Muscle of arm (tissue), 14 donors: ENCODE measurements around the gene TICAM1. TPM values are rescaled to one million over a fixed set of nuclear protein-coding genes. Genes with fewer than 3 reads are reported as not detected.
"Not testable (repeated sequence)": the region's sequence is repeated elsewhere in the genome, so short reads cannot be mapped to it uniquely, and the experiment has no call there.

ENCODE experiments used
- DNase-seq: peaks from one replicate; pipeline ENCODE4 v3.0.0-alpha.2; 2013
- long read RNA-seq, 11 donors: transcript quantifications; one replicate each; lab custom pipeline, GENCODE V29; 2026
- polyA plus RNA-seq, 12 donors: library from polyadenylated mRNA; unstranded; fragments of 120-200 nt; gene quantifications; one replicate each; pipeline ENCODE4 v1.2.1, GENCODE V29; 2013; ENCODE audit not compliant: insufficient read length in 12 of 12

TICAM1 gene
- 10 to 100 TPM in 1 of 12 donors, 1 to 10 TPM in 10, not detected in 1; 3.2 to 13.4 (median 4.4) TPM for polyA plus RNA-seq
- long read RNA-seq, donor 1, transcript TICAM1-201 (2 exons, 2,676 nt), result major isoform, 6 of 6 reads
- long read RNA-seq, donor 1, partial matches to known transcripts, result 0 of 6 reads
- long read RNA-seq, donor 1, other reads (novel, unspliced or antisense), result 0 of 6 reads
- long read RNA-seq, donor 2, partial matches to known transcripts, result 0 of 2 reads
- long read RNA-seq, donor 2, other reads (novel, unspliced or antisense), result 0 of 2 reads
- long read RNA-seq, donor 3, partial matches to known transcripts, result 0 of 2 reads
- long read RNA-seq, donor 3, other reads (novel, unspliced or antisense), result 0 of 2 reads
- long read RNA-seq, donor 4, partial matches to known transcripts, result 0 of 1 reads
- long read RNA-seq, donor 4, other reads (novel, unspliced or antisense), result 0 of 1 reads
- long read RNA-seq, donor 5, partial matches to known transcripts, result 0 of 1 reads
- long read RNA-seq, donor 5, other reads (novel, unspliced or antisense), result 0 of 1 reads
- long read RNA-seq, donor 6, partial matches to known transcripts, result 0 of 1 reads
- long read RNA-seq, donor 6, other reads (novel, unspliced or antisense), result 0 of 1 reads
- long read RNA-seq, donor 7, result 0 reads
- long read RNA-seq, donor 8, partial matches to known transcripts, result 0 of 2 reads
- long read RNA-seq, donor 8, other reads (novel, unspliced or antisense), result 0 of 2 reads
- long read RNA-seq, donor 9, partial matches to known transcripts, result 0 of 1 reads
- long read RNA-seq, donor 9, other reads (novel, unspliced or antisense), result 0 of 1 reads
- long read RNA-seq, donor 10, partial matches to known transcripts, result 0 of 3 reads
- long read RNA-seq, donor 10, other reads (novel, unspliced or antisense), result 0 of 3 reads
- long read RNA-seq, donor 11, partial matches to known transcripts, result 0 of 4 reads
- long read RNA-seq, donor 11, other reads (novel, unspliced or antisense), result 0 of 4 reads

DNA sequence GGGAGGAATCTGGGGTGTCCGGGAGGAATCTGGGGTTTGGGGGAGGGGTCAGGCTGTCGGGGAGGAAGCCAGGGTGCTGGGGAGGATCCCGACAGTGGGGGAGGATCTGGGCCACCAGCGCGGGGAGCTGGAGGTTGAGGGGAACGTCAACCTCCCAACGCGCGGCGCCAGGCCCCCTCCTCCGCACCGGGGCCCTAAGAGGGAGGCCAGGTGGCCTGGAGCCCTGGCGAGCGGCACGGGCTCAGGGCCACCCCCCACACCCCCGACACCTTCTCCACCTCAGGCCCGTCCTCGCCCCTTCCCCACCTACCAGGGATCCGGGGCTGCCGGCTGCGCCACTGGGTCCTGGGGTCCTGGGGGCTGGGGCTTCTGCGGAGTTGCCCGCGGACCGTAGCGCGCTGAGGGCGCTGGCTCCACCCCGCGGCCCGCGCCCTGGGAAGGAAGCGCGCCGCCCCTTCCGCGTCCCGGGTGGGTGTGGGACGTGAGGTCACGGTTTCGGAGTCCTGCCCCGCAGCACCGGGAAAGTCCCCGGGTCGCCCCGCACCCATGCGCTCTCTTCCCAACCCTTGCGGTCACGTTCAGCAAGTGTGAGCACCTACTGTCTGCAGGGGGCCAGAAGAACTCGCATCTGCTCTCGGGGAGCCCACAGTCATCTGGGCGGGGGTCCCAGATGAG lies at the start of gene TICAM1:
Gene TICAM1, minus strand, starts transcription at position 409 of the 675 bp plus-strand sequence. CDS start 13,335 bp downstream, outside the sequence.
- peak; percentile 72 for DNase-seq

DNA sequence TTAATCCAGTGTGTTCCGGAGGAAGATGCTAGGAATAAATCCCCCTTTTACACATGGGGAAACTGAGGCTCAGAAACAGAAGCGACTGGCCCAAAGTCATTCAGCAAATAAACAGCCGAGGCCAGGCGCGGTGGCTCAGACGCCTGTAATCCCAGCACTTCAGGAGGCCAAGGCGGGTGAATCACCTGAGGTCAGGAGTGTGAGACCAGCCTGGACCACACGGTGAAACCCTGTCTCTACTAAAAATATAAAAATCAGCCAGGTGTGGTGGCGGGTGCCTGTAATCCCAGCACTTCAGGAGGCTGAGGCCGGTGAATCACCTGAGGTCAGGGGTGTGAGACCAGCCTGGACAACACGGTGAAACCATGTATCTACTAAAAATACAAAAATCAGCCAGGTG lies 47.5 kb upstream of the TICAM1 start:
- DNase-seq, result no peak

DNA sequence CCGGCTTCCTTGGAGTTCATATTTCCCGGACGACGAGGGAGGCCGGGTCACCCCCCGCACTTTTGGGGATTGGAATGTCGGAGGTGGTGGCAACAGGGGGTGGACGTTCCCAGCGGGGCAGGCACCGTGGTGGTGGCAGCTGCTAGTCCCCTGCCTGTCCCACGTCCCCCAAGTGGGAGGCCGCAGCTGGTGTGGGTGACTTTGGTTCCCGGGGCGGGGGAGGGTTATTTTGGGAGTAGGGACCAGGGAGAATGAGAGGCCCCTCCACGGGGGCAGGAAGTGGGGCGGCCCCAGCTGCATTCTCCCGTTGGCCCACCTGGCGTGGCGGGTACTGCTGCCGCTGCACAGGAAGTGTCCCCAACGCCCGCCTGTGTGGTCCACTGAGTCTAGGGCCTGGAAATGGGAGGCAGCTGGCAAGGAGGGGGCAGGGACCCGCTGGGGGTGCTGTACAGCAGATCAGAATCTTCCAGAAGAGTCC lies 47.0 kb upstream of the TICAM1 start:
- DNase-seq, result peak; percentile 12

DNA sequence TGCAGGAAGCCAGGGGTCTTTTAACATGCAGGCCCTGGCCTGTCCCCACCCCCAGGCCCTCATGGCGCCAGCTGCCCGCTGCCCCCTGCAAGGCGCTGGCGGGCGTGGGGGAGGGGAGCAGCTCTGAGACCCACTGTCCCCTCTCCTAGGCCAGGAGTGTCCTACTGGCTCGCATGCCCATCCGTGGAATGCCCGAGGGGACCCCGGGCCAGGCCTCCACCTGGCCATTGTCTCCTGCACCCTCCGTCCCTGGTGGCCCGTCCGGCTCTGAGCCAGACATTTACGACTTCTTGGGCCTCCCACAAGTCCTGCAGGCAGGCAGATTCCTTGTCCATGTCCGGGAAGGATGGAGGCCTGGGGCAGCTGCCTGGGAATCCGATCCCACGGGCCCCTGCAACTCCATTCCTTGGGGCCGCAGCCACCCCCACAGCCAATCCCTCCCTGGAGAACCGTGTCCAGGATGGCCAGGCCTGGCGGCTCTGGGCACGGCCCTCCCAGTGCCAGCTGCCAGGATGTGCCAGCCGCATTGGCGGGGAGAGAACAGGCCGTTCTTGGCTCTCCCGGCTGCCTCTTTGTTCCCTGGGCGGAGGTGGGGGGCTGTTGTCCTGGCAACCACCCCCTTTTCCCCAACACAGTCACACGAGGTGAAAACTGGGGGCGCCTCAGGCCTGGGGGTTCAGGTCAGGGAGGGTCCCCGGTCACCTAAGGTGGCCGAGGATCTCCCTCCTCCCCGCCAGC lies 46.4 kb upstream of the TICAM1 start:
- peak; percentile 35 for DNase-seq

DNA sequence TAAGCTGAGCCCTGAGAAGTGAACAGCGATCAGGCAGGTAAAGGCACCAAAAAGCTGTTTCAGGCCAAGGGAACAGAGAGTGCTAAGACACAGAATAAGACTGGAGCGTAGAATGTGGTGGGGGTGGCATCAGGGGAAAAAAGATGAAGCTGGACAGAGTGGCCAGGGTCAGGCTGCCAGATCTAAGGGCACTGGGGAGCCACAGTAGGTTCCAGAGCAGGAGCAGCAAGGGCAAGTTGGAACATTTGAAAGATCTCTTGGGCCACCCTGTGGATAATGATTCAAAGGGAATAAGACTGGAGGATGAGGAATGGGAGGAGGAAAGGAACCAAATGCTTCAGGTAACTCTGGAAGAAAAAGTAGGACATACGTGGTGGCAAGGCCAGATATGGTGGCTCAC lies 42.4 kb upstream of the TICAM1 start:
- DNase-seq, result no peak

DNA sequence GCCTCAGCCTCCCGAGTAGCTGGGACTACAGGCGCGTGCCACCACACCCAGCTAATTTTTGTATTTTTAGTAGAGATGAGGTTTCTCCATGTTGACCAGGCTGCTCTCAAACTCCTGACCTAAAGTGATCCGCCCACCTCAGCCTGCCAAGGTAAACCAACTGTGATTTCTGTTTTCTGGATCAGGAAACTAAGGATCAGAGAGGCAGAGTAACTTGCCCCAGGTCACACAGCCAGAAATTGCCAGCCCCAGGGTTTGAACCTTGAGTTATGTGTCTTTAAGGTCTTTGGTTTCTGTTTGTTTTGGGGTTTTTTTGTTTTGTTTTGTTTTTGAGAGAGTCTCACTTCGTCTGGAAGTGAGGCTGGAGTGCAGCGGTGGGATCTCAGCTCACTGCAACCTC lies 40.2 kb upstream of the TICAM1 start:
- no peak for DNase-seq

DNA sequence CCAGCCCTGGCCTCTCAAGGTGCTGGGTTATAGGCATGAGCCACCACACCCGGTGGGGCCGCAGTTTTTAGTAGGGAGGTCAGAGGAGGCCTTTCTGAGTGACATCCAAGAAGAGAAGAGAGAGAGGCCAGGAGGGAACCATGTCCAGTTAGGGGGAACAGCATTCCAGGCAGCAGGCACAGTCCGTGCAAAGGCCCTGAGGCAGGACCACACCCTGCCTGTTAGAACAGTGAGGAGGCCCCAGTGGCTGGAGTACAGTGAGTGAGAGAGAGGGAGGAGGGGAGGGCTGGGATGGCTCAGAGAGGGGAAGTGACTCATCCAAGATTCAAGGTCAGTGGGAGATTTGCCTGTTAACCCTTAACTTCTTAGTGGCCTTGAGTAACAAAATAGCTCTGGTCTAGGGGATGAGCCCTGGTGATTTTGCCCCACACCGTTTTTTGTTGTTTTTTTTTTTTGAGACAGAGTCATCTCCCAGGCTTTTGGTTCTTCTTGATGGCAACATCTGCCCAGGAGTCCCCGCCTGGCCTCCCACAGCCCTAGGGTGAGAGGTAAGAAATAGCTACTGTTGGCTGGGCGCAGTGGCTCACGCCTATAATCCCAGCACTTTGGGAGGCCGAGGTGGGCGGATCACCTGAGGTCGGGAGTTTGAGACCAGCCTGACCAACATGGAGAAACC lies 38.7 kb upstream of the TICAM1 start:
- no peak for DNase-seq

DNA sequence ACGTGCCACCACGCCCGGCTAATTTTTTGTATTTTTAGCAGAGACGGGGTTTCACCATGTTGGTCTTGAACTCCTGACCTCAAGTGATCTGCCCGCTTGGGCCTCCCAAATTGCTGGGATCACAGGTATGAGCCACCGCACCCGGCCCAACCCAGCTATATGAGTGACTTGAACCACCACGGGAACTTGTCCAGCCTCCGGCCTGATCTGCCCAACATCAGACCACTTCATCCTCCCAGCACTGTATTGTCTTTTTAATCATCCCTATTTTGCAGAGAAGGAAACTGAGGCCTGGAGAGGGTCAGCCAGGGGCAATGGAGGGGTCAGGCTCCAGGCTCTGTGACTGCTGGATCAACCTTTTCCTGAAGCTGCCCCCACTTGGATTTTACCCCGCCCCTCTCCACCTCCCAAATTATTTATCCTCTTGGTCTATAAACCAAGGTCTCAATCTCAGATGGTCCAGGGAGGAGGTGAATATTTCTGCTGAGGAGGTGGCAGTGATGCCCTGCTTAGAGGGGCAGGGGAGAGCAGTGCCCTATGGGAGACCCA lies 36.8 kb upstream of the TICAM1 start:
- DNase-seq, result no peak

DNA sequence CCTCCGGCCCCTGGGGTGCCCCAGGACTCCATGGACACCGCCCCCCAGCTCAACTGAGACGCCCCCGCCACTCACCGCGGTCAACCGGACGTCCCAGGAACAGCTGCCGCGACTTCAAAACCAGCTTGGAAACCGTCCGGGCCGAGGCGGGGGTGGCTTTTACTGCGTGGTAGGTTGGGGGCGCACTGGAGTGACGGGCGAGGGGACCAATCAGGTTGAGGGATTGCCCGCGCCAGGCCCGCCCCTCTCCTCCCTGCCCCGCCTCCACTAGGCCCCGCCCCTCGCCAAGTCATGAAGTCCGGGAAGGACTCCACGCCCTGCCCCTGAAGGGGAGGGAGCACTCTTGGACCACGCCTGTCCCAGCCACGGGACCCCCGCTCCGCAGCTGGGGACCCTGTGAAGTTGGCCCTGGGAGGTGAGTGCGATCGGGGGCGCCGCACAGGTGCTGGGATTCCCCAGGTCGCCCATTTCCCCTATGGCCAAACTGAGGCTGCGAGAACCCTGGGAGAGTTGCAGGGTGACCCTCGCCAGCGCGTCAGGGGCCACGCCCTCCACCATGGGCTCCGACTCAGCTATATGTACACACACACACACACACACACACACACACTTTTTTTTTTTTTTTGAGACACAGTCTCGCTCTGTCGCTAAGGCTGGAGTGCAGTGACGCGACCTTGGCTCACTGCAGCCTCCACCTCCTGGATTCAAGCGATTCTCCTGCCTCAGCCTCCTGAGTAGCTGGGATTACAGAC lies 36.2 kb upstream of the TICAM1 start, which contains the start of gene PLIN3:
Gene PLIN3, minus strand, starts transcription at position 134 of the 752 bp plus-strand sequence. CDS start 6,273 bp downstream, outside the sequence.
- DNase-seq, result peak; percentile 96

DNA sequence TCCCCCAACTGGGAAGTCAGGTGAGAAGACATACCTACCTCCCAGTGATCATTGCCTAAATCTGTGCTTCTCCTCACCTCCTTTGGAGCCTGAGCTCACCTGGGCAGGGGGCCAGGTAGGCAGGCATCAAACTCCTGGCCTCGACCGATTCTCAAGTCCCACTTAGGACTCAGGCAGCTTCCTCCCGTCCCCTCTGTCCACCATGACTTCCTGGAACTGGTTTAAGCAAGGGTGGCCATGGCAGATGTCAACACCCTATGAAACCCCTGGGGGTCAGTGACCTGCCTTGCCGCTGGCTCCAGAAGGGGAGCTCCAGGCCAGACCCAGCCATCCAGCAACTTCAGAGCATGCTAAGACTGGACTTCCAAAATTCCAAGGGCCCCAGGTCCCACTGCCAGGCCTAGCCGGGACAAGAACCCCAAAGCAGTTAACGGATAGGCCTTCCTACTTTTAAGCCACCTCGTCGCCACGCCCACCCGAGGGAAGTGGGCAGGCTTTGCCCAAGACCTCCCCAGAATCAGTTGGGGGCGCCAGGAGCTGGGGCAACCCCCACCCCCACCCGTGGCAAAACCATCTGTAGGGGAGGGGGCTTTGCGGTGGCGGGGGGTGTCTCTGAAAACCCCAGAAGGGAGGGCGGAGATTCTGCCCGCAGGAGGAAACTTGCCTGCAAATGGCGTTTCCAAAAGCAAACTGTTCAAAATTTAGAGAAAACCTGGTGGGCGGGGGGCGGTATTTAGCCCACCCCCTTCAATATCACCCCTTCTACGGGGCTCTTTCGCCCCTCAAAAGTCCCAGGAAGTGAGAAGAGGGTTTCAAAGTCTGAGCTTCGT lies 35.3 kb upstream of the TICAM1 start:
- peak; percentile 55 for DNase-seq

DNA sequence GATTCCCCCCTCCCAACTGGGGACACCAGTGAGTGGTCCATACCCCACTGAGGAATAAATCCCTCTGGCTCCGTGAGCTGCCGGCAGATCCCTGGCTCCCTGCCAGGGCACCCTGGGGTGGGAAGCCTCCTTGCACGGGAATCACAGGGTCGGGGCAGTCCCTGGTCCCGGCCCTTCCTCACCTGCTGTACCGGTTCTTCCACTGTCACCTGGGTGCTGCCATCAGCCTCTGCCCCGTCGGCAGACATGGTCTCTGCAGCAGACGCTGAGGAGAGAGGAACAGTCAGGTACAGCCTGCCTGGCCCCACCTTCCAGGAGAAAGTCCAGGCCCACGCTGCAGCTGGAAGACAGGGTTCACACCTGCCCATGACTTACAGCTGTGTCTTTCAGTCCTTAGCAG lies 29.6 kb upstream of the TICAM1 start:
- no peak for DNase-seq

DNA sequence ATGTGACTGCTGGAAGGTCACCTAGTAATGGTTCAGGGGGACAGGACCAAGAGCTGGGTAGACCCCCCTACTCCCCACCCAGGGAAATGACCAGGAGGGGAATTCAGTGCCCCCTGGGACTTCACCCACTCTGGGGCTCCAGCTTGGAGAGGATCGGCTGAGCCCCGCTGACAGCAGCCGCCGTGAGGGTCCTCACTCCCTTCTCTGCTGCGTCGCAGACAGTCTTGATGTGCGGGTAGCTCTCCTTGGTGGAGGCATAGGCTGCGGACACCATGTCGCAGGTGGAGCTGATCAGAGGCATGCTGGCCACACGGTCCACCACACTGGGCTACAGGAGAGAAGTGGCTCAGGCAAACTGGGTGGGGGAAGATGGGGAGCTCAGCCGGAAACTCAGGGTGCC lies 28.2 kb upstream of the TICAM1 start:
- no peak for DNase-seq

DNA sequence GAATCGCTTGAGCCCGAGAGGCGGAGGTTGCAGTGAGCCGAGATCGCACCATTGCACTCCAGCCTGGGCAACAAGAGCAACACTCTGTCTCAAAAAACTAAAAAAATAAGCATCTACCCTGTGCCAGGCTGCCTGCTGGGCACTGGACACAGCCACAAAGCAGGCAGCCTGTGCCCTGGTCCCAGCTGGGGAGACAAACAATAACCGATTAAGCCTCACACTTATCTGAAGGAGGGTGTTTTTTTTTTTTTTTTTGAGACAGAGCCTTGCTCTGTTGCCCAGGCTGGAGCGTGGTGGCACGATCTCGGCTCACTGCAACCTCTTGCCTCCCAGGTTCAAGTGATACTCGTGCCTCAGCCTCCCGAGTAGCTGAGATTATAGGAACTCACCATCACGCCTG lies 25.0 kb upstream of the TICAM1 start:
- DNase-seq, result not testable (repeated sequence)

DNA sequence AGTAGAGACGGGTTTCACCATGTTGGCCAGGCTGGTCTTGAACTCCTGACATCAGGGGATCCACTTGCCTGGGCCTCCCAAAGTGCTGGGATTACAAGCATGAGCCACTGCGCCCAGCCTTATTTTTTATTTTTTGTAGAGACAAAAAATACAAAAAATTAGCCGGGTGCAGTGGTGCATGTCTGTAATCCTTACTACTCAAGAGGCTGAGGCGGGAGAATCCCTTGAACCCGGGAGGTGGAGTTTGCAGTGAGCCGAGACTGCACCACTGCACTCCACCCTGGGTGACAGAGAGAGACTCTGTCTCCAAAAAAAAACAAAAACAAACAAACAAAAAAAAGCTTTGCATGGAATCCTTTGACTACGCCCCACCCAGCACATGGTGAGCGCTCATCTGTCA lies 22.0 kb upstream of the TICAM1 start:
- not testable (repeated sequence) for DNase-seq

DNA sequence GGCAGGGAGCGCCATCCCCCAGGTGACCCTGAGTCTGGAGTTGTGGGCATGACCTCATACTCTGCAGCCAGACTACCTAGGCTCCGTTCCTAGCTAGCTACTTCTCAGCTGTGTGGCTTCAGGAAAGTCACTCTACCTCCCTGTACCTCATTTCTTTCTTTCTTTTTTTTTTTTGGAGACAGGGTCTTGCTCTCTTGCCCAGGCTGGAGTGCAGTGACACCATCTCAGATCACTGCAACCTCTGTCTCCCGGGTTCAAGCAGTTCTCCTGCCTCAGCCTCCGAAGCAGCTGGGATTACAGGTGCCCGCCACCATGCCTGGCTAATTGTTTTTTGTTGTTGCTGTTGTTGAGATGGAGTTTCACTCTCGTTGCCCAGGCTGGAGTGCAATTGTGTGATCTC lies 21.0 kb upstream of the TICAM1 start:
- no peak for DNase-seq

DNA sequence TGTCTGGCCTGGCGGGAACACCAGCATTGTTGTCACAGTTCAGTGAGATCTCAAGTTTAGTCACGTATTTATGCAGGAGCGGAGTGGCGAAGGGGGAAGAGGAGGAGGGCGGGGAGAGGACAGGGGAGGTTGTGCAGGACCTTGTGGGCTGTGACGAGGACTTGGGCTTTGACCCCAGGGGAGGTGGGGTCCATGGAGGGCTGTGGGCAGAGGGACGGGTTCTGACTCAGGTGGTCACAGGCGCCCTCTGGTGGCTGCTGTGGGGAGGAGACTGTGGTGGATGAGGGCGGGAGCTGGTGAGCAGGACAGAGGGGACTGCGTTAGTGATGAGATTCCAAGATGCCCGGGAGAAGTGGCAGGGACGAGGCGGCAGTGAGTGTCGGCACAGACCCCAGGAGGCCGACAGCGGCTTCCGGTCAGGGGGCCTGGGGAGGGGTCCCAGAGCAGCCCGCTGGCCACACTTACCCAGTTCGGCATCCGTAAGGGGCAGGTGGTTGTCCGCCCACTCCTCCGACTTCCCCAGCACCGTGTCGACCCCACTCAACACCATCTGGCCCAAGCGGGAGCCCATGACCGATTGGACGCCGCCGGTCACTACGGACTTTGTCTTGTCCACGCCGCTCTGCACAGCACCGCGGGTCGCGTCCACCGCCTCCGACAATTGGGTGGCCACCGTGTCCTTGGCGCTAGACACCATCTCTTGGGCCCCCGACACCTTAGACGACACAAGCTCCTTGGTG lies 20.2 kb upstream of the TICAM1 start:
- peak; percentile 51 for DNase-seq

DNA sequence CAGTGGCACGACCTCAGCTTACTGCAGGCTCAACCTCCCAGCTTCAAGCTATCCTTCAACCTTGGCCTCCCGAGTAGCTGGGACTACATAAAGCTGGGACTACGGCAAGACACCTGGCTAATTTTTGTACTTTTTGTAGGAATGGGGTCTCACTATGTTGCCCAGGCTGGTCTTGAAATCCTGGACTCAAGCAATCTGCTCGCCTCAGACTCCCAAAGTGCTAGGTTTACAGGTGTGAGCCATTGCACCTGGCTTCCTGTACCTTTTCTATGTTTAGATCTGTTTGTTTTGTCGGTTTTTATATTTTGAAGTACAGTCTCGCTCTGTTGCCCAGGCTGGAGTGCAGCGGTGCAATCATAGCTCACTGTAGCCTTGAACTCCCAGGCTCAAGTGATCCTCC lies 17.5 kb upstream of the TICAM1 start:
- DNase-seq, result no peak
